HTERT RPE-1 (cell line): Measurements from ENCODE around the gene SBF2.

Experiments used
- in situ Hi-C: fragments of 300-500 bp; cut with MboI; formaldehyde crosslinking; loops from 4 replicates; pipeline ENCODE4 v1.14.3; 2020; ENCODE audit warnings: low sequenced_read_pairs

Gene SBF2

DNA sequence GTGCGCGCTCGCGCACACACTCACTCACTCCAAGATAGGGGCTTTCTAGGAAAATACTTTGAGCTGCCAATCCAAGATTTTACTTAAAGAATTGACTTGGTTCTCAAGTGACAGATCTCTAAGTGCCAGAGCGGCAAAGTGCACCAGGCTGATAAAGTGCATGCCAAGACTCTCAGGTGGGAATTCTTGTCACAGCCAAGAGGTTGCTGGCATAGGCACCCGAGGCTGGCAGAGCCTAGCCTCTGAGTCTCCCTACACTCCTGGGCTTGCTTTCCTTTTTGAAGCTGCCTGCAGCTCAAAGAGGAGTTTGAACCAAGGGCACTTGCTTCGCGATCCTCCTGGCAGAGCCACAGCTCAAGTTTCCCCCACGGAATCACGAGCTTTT, 8.3 kb upstream of the SBF2 start:
- in situ Hi-C loops: no loop called here

DNA sequence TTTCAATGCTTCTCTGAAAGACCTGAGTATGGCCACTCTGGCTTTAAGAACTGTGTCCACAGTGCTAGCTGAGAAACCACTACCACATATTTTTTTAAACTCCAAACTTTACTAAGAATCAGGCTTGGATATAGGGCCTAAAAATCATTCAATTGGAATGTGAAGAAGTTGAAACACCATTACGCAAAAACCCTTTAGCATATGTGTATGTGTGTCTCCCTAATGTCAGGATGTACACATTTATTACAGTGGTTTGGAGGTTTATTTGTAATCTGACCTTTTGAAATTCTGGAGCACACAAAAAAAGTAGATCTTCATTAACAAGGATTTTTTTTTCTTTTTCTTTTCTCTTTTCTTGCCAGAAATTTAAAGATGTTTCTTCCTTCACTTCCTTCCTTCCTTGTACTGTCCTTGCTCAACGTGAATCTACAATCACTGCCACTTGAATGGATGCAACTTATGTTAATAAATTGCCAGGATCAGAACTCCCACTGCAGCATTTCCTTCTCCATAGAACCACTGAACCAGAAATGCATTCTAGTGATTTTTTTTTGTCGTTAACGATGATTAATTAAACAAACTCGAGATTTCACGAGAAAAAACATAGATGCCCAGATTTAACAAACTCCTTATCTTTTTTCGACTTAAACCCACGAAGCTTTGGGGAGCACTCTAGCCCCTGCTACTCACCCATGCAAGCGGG, 7.8 kb upstream of the SBF2 start:
- in situ Hi-C loops: no loop called here

DNA sequence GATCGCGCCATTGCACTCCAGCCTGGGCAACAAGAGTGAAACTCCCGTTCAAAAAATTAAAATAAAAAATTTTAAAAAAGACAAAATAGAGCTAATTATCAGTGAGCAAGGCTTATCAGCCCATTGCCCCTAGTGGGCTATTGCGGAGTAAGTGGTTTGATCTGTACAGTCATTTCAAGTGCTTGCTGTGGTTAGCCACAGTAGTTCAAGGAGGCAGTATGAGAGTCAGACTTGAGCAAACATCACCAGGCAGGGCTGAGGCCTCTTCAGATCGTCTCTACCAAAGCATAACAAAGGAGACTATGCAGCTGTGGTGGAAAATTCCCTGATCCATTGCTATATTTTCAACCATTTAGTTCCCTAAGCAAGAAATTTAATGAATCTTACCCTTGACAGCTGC, 4.3 kb upstream of the SBF2 start:
- in situ Hi-C loops: no loop called here

DNA sequence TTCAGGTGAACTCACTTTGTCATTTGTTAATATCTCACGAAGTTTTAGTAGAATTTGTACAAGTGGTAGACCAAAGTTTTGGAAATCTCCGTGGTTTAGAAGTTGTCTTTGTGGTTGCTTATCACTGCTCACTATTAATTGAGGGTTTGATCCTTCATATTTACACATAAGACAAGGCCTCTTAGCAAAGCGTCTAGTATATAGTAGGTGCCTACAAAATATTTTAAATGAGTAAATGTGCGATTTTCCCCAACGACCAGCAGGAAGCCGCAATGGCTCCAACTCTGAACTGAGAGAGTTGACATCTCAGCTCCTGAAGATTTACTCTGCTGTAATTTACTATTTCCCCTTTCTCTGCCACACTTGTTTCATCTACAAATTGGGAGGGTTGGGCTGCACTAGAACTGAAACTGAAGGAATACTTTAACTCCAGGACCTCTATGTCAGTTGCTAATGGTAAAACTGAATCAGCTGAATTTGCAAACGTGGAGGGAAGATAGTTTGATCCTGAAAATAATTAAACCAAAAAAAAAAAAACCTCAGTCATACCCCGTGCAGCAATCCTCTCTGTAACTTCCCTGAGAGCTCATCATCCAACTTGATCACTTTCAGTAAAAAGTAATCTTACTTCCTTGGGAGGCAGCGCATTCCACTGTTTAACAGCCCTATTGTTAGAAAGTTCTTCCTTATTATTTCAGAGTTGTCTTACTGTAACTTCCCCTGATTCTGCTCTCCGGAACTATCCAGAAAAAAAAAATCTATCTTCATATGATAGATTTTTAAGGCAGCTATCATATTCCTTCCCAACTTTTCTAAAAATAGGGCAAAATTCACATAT, 1.3 kb upstream of the SBF2 start:
- in situ Hi-C loops: no loop called here

DNA sequence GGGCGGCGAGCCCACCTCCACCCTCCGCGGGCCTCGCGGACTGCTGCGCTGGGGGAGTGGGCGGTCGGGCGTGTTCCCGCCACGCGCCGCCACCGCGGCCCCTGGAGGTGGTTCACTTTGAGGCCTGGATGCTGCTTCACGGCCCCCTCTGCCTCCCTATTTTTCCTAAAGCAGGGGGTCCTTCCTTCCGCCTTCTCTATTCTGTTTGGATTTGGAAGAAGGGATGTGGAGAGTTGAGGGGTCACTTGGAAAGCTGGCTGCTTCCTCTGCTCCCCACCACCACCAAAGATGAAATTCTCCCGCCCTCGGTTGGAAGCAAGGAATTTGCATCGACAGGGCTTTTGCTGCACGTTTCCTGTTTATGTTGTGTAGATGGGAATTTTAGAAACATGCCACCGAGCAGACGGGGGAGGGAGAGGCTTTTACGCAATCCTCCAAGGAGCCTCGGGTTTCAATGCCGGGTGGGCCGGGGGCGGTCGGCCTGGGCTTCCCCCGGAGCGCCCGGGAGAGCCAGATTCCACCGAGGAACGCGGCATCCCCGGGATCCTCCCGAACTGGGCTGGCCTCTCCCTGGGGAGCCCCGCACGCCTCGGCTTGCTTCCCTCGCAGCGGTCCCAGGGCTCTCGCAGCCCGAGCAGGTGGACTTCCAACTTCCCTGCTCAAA, 403 bp upstream of the SBF2 start:
- in situ Hi-C loops: no loop called here

DNA sequence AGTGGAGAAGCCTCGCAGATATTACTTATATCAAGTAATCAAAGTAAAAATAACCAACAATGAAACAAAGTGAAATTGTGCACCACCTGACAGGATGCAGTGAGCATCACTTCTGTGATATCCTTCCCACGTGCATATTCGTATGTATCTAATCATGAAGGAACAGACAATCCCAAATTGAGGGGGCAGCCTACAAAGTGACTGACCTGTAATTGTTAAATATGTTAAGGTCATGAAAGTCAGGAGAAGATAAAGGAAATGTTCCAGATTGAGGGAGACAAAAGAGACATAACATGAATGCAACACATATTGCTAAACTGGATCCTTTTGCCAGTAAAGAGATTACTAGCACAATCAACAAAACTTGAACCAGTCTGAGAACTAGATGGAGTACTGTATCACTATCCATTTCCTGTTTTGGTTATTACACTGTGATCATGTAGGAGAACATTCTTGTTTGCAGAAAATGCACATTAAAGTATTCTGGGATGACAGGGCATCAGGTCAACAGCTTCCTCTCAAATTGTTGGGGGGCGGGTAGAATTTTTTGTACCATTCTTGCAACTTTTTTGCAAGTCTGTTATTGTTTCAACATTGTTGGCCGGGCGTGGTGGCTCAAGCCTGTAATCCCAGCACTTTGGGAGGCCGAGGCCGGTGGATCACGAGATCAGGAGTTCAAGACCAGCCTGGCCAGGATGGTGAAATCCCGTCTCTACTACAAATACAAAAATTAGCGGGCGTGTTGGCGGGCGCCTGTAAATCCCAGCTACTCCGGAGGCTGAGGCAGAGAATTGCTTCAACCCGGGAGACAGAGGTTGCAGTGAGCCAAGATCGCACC, 2.0 kb downstream of the SBF2 start:
- in situ Hi-C loops: no loop called here

DNA sequence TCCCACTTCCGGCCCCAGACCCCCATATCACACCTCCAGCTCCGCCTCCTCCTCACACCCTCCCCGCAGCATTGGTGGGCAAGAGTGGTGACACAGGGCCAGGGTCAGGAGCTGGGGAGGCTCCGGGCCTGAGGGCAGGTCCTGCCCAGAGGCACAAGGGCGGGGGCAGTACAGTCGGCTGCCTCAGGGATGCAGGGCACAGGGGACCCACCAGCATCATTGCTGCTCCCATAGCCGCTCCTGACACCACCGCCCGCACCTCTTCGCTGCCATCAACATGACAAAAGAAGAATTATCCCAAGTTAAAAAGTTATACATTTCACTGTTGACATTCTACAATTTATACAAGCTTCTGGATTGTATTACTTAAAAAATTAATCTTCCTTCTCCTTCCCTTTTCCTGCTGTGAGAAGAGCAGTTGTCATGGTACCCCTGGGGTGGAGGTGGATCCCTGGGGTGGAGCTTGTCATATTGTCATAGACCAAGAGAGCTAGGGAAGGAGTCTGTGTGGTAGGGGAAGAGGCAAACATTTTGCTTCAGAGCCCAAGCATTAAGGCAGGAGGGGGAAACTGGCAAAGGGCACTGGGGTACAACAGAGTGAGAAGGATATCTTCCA, 4.1 kb downstream of the SBF2 start:
- in situ Hi-C loops: no loop called here

DNA sequence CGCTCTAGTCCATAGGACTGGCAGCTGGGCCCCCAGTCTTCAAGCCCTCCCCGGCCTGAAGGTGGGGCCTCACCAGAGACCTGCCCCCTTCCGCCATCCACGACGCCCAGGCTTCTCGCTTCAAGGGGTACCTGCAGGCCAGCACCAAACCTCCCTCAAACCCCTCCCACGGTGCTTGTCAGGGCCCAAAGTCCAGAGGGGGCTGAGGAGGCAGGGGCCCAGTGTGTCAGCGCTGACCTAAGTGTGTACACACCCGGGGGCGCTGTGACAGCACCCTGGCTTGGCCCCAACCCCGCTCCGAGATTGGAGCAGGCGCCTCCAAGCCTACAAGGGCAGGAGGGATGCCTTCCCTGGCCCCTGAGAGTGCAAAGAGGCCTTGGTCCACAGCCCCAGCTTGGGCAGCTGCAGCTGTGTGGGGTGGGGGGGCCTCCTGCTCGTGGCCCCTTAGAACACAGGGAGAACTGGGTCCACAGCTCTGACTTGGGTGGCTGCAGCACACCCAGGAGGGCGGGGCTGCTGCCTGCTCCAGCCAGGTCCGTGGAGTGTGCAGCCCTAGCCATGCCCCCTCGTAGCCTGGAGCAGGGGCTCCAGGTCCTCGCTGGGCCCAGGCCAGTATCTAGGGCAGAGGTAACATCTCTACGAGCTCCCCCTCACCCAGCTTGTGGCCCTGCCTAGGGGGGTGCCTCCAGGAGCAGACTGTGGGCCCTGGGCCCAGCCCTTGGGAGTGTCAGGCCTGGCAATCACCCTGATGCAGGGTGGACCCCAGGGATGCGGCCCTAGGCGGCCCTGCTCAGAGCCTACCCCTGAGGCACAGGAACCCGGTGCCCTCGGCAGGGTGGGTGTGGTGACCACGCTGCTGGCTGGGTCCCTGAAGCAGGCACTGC, 4.9 kb downstream of the SBF2 start:
- in situ Hi-C loops: no loop called here

DNA sequence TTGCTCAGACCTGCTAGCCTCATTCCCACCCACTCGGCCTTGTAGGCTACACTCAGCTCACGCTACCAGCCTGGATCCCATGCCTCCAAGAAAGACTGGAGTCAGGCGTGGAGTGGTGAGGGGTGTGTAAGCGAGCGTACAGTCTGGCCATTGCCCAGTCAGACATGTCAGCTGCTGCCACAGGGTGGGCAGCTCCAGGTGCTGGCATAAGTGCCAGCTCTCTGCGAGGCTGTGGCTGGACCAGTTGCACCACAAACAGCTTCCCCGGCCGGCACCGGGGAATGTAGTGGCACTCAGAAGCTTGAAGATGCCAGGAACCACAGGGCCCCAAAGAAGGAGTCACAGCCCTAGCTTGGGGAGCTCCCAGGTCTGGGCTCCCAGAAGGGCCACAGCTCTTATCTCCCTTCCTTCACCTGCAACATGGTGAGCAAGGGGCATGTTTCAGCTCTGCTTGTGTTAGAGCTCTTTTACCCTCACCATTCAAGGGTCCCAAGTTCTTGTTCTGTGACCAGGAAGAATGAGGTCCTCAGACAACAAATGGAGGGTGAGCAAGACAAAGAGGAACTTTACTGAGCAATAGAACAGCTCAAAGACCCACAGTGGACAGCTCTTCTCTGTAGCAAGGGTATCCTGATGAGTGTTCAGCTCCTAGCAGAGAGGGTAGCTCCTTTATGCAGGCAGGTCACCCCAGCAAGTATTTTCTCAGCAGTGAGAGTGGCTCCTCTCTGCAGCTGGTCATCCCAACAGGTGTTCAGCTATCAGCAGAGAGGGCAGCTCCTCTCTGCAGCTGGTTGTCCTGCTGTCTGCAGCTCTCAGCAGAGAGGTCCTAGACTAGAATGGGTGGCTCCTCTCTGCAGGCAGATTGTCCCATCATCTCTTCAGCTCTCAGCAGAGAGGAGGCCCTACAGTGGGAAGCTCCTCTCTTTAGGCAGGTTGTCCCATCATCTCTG, 6.0 kb downstream of the SBF2 start:
- in situ Hi-C loops: no loop called here

DNA sequence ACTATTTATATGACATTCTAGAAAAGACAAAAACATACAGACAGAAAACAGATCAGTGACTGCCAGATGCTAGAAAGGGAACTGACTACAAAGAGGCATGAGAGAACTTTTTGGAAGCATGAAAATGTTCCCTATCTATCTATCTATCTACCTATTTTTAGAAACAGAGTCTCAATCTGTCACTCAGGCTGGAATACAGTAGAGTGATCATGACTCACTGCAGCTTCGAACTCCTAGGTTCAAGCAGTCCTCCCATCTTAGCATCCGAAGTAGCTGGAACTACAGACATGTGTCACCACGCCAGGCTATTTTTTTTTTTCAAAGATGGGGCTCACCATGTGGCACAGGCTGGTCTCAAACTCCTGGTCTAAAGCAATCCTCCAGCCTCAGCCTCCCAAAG, 6.9 kb downstream of the SBF2 start:
- in situ Hi-C loops: no loop called here

DNA sequence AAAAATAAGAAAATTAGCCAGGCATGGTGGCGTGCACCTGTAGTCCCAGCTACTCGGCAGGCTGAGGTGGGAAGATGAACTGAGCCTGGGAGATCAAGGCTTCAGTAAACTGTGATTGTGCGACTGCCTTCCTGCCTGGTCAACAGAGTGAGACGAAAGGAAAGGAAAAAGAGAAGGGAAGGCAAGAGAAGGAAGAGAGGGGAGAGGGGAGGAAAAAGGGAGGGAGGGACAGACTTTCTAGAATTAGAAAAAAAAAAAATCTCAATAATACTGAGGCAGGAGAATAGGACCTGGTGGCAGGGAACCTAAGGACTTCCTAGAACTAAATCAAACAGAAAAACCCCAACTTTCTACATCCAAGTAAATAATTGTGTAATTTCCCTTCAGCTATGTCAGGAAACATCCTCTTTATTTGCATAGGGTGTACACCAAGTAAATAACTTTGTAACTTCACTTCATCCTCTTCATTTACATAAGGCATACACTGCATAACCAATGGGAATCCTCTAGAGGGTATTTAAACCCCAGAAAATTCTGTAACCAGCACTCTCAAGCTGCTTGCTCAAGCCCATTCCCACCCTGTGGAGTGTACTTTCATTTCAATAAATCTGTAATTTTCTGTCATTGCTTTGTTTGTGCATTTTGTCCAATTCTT, 8.7 kb downstream of the SBF2 start:
- in situ Hi-C loops: no loop called here

DNA sequence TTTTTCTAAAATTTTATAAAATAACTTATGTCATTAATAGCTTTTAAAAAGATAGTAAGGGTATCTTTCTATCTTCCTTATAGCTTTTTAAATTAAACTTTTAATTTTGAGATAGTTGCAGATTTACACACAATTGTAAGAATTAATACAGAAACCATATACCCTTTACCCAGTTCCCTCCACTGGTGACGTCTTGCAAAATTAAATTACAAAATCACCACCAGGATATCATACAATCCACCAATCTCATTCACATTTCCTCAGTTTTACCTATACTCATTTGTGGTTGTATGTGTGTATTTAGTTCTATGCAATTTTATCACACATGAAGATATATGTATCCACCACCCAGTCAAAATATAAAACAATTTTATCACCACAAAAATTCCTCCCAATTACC, 10.0 kb downstream of the SBF2 start:
- in situ Hi-C loops: no loop called here

DNA sequence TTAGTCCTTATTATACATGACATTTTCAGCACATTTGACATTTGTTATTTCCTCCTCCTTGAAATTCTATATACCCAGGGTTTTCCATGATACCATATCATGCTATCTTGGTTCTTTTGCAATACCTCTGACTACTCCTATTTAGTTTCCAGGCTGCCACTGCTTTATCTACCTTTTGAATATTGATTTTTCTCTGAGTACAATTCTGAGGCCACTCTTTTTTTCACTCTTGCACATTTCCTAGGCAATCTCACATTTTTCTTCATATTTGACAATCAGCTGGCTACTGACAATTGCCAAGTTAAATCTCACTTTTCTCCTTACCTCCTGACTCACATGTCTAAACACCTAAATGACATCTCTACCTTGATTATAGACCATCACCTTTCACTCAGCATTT, 11.9 kb downstream of the SBF2 start:
- in situ Hi-C loops: no loop called here

DNA sequence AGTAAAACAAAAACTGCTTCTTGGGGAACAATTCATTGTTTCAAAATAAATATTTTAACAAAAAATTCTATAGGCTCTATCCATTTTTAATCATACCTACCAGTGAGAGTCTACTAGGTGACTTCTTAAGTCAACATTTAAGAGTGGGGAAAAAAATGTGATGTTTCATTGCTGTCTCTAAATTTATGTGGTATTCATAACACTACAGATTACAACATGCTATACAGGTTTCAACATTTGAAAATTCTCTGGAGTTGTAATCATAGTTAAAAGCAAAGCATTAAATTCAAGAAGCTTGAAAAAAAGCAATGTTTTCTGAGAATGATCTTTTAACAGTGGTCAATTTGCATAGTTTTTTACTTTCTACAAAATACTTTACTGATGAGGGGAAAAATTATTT, 18.3 kb downstream of the SBF2 start:
- in situ Hi-C loops: no loop called here

DNA sequence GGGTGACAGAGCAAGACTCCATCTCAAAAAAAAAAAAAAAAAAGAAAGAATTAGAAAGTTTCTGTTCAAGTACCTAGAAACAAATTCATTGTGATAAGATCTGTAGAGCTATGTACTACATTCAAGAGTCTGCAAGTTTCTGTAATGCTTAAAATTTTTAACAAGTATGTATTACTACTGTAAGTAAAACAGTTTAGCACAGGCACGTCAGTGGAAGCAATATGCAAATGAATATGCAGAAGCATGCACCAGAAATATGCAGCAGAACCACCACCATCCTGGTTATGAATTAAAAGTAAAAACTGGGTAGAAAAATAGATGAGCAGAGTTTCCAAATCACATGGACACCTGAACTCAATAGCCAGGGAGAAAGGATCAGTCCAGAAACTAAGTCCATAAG, 19.3 kb downstream of the SBF2 start:
- in situ Hi-C loops: no loop called here

DNA sequence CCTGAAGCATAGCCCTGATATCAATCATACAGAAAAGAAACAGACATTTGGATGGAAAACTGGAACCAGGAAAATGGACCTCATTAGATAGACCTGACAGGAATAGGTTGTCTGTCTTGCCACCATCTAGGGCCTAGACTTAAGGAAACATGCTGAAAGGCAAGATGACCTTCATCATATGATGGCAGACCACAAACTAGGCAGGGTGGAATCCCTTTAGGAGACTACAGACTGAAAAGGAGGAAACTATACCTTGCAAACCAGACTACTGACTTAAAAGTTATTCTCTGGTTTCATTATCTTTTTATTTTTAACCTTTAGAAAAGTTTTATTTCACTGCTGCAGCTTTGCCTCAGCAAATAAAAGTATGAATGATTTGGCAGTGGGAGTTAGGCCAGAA, 20.3 kb downstream of the SBF2 start:
- in situ Hi-C loops: no loop called here

DNA sequence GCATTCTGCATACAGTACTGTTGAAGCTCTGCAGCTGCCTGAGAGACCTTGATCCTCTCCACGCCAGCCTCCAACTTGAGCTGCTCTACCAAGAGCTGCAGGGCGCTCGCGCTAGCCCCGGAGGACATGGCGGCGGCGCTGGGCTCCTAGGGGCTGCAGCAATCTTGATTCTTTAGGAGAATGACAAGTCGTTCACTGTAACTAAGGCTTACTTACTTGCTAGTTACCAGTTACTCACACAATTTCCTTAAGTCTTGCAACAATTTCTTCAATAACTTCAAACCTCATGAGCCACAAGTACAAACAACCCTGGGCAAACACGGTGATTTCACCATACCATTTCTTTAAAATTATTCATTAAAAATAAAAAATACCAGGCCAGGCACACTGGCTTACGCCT, 21.9 kb downstream of the SBF2 start:
- in situ Hi-C loops: no loop called here
